Smooth muscle cell of the brain vasculature (primary cell): ENCODE results near the gene SPRY1.

ENCODE experiments used
- DNase-seq: peaks from one replicate; pipeline ENCODE4 v3.0.0-alpha.2; 2012; ENCODE audit warnings: low read depth, low spot score

The SPRY1 gene

DNA sequence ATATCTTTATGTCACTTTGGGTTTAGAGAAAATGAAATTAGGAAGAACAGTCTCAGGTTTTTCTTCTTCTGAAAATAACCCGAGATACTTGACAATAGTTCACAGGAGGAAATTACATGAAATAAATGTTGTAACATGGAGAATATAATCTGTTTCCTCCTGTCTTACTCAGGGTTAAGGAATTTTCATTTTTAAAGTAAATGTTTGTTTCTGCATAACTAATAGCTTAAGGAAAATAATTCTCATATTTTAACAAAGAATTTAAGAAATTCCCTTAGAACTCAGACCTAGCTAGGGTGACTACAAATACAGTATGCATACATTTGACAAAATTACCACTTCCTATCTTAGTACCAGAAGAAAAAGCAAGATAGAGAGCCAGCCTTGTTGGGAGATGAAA is 17.2 kb upstream of the SPRY1 start:
- no peak for DNase-seq

DNA sequence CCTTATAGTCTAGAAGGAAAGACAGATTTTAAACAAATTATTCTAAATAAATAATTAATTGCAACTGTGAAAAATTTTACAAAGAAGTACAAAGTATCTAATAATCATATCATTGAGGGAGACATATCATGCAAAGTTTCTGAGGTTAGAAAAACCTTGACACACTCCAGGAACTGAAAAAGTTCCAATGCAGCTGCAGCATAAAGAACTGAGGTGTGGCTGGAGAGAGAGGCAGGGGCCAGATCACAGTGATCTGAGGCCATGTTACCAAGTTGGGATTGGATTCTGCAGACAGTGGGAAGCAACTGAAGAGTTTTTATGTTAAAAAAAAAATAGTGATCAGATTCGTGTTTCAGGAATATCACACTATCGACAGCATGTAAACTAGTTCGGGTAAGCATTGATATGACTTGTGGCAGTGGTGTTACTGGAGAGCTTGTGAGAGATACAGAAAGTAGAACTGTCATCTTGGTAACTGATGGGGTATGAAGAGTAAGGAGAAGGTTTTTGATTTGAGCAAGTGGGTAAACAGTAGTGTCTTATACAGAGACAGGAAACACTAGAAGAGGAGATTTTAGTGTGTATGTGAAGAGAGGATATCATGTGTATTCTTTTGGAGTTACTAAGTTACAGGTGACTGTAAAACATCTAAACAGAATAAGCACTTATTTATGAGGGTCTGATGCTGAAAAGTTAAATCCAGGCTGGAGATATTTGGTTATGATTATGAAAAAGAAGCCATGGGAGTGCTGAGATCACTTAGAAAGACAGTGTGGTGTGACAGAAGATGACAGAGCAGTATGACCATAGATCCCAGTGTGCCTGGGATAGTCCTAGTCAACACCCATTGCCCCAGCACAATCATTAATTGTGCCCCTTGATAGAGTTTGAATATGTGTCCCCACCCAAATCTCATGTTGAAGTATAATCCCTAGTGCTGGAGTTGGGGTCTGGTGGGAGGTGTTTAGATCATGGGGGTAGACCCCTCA is 15.6 kb upstream of the SPRY1 start:
- DNase-seq = no peak

DNA sequence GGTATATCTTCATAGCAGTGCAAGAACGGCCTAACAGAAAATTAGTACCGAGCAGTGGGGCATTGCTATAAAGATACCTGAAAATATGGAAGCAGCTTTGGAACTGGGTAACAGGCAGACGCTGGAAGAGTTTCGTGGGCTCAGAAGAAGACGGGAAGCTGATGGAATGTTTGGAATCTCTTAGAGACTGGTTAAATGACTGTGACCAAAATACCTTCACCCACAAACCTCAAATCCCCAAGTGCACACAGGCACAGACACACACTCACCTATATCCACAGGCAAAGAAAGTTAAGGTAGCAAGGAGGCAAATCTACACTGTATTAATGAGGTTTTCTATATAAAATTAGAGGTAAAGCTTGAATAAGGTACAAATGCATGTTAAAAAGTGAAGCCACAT is 14.6 kb upstream of the SPRY1 start:
- DNase-seq = no peak

DNA sequence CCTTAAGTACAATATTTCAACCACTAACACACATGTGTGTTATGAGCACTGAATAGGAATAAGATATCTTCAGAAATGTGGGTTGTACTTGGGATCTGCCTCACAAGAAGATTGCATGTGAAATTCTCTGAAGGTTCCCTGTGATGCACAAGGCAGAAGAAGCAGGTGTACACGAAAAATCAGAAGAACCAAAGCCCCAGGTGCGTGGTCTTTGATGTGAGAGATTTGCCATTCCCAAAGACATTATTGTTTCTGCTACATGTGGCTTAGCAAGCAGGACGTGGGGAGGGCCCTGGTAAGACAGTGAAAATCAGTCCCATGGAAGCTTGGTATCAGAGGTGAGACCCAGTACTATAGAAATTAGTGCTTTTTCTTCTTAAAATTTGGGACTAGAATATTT is 13.0 kb upstream of the SPRY1 start:
- DNase-seq = no peak

DNA sequence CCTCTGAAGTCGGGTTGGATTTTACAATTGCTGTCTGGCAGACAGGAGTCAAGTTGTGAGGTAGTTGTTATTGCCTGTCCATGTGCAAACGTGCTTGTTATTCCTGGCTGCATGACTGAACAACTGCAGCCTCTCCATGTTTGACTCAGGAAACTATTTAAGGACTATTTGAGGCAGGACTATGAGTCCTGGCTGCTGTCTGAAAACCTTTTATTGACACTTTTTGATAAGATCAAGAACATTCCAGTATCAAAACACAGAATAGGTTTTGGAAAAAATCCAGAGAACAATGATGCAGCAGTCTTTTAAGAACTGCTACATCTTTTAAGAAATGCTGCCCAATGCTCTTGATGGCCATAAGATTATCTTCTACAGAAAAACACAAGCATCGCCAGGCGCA is 10.0 kb upstream of the SPRY1 start:
- DNase-seq = no peak

DNA sequence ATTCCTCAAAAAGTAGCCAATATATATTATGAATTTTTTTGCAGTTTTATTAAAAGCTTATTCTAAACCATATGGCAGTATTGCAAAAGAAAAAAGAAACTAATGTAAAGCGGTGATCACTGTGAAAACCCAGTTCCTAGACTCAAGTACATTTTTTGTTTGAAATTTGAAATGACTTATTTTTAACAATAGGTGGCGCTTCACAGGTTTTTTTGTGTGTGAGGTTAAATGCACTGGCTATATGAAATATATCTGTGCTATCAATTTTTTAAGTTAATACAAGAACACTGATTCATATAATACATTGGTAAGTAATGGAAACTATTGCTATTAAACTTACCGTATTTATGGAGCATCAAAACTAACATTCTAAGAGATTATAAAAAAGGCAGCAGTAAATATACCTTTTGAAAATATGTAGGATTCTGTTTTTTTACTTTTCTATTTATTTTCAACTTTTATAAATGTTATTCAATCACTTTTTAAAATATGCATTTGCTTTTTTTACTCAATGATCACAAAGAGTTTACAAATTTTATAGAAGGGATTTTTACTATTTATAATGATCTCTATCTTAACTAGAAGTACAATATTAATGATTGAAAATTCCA is 5.6 kb upstream of the SPRY1 start:
- no peak for DNase-seq

DNA sequence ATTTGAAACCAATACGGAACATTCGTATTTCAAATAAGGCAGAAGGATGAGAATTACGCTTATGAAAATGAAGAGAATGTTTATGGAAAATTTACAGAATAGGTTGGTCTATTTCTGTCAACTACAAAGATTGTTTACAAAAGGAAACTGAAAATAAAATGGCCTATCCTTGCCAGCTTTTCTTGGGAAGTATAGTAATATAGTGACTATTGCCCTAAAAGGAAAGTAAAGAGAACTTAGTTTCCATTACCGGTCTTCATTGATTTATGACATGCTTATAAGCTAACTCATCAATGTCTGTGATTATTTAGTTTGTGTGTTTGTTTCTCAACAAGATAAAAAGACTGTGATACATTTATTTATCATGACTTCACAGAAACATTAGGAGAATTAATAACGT is 2.9 kb upstream of the SPRY1 start:
- DNase-seq = no peak

DNA sequence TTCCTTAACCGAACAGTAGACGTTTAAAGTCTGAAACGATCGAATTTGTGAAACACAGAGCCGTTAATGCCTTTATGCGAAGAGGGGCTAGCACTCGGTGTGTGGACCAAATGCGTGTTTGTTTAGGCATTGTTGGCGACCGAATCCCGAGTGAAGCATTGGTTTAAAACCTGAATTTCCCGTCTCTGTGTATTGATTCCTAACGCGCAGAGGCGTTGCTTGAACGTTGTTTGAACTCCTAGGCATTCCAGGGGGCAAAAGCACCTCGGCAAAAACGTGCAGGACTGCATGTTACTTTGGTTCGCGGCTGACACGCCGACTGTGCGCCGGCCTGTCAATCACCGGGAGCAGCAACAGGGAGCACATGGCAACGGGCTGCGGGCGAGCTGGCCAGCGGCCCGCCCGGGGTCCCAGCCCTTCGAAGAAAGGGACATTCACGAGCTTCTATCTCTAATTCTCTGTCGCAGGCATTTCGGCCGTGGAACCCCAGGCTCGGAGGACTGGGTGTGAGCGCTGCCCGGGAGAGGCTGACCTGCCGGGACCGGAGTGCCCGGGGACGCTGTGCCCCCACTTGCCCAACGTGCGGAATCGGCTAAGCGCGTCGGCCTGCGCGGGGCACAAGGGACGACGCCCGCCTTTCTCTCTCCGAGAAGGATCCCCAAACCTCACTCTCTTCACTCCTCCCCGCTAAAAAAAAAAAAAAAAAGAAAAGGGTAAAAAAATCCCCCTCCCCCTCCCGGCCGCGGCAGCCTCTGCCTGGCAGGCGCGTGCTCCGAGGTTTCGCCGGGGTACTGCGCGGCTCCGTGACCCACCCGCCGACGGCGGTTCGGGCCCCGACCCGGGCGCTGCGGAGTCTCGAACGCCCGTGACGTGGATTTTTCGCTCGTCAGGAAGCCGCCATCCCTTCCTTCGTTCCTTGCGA is 810 bp downstream of the SPRY1 start:
- DNase-seq = no peak

DNA sequence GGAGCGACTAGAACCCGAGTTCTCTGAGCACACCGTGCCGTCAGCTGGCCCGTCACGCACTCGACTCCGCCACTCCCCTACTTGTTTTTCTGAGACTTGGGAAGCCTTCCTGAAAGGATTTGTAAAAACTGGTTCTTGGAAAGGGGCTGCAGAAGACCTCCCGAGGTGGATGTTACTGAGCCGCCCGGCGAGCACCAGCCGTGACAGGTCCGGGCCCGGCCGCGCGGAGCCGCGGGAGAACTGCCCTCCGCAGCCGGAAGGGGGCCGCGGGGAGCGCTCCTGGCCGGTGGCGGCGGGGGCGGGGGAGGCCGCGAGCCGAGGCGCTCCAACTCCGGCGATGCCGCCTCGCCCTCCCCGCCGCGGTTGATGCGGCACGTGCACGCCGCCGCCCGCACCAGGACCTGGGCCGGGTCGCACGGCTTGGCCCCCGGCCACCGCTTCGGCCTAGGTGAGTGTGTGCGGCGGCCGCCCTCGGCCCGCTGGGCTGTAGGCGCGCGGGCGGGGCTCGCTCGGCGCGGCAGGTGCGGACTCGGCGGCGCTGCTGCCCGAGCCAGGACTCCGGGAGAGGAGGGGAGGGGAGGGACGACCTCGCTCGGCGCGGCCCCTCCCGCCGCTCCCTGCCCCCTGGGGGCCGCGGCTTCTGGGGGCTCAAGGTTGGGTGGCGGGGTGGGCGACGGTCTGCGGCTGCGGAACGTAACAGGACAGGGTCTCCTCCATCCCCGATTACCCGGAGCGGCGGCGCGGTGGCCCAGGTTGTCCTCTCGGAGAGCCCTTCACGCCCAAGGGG is 1.7 kb downstream of the SPRY1 start:
- DNase-seq = no peak

DNA sequence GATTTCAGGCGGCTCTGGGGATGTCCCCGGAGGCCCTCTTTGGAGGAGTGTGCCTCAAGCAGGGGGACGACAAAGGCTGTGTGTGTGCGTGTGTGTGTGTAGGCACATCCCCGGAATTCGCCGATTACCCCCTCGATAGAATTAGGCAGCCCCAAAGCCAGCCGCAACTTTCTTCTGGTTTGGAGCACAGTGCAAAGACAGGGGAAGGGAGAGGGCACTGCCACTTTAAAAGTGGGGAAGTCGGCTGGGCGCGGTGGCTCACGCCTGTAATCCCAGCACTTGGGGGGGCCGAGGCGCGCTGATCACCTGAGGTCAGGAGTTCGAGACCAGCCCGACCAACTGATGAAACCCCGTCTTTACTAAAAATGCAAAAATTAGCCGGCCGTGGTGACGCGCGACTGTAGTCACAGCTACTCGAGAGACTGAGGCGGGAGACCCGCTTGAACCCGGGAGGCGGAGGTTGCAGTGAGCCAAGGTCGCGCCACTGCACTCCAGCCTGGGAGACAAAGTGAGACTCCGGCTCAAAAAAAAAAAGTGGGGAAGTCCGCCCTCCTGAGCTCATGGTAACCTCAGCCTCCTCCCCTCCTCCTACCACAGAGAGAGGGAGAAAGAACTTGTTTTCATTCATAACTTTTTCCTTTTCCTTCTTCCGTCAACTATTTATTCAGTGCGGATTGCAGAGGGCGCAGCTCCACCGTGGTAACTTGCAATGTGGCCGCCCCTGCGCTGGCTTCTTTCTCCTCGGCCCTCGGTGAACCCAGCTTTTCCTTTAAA is 2.4 kb downstream of the SPRY1 start:
- no peak for DNase-seq

DNA sequence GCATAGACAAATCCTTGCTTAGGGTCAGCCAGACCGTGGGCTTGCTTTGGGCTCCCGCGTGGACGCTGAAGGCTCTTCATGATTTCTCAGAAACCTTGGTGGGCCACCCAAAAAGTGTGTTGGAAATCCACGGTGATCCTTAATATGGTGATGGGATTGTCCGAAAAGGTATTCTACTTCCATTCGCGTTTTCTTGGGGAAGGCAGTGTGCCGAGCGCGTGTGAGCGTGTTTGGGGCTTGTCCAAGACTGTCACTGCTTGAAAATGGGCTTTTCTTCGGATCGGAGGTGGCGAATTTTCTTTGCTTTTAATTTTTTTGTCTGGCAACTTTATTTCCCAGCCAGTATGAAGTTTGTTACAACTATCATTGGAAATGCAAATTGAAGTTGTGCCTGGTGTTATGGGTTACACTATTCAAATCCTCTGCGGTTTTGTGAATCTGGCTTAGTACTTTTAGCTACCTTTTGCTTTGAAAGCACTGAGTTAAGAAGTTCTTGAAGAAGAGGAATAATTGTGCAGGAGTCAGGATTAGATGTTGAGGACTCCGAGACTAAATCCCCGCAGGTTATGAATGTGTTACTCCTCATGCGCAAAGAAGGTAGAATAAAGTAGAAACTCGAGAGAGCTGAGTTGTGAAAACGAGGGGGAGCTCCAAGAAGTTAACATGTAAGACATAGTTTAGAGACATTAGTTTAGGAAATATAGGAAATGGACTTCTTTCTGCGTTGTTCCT is 3.2 kb downstream of the SPRY1 start:
- no peak for DNase-seq

DNA sequence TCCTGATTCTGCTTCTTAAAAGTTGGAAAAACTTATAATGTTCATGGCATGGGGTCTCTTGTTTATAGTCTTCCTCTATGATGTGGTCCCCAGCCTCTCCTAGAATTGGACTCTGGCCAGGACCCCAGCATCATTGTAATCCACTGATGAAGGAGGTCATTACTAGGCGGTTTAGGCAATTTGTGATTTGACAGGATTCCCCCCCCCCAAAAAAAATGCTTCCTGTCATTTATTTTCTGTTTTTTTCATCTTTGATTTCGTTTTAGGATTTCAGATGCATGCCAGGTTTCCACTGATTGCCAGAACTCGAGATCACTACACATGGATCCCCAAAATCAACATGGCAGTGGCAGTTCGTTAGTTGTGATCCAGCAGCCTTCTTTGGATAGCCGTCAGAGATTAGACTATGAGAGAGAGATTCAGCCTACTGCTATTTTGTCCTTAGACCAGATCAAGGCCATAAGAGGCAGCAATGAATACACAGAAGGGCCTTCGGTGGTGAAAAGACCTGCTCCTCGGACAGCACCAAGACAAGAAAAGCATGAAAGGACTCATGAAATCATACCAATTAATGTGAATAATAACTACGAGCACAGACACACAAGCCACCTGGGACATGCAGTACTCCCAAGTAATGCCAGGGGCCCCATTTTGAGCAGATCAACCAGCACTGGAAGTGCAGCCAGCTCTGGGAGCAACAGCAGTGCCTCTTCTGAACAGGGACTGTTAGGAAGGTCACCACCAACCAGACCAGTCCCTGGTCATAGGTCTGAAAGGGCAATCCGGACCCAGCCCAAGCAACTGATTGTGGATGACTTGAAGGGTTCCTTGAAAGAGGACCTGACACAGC is 4.9 kb downstream of the SPRY1 start:
- no peak for DNase-seq

DNA sequence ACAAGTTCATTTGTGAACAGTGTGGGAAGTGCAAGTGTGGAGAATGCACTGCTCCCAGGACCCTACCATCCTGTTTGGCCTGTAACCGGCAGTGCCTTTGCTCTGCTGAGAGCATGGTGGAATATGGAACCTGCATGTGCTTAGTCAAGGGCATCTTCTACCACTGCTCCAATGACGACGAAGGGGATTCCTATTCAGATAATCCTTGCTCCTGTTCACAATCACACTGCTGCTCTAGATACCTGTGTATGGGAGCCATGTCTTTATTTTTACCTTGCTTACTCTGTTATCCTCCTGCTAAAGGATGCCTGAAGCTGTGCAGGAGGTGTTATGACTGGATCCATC is 5.5 kb downstream of the SPRY1 start:
- no peak for DNase-seq

DNA sequence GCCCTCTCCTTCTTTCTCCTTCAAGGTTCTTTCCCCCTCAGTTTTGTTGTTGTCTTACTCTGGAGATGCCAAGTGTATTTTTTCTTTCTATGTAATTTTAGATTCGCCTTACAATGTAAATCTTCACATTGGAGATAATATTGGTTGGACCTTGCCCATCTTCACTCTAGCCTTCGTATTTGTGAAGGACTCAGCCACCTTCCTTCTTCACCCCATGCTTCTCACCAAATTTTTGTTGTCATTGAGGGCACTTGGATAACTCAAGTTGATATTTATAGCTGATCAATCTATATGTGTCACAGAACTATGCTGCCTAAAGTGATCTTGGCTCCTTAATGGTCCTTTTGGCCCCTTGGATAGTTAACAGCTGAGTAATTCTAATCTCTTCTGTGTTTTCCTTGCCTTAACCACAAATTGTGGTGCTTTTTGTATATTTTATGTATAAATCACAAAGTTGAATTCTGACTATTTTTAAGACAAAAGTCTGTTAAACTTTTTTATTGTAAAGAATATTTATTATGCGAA is 6.5 kb downstream of the SPRY1 start:
- no peak for DNase-seq

DNA sequence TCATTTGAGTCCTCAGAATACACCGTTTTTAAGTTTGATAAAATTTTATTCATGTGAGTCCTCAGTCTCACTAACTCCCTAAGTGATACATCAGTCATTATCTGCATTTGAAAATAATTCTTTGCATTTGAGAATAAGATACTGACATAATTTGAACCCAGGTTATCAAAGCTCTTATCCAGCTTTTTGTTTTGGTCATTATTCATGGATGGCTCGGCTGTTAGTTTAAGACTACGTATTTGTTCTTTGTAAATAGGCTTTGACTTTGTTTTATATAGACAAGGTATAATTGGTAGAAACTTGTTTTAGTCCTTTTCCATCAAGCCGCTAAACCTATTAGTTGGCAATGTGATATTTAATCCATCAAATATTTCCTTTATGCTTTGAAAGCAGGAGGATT is 7.9 kb downstream of the SPRY1 start:
- DNase-seq = no peak

DNA sequence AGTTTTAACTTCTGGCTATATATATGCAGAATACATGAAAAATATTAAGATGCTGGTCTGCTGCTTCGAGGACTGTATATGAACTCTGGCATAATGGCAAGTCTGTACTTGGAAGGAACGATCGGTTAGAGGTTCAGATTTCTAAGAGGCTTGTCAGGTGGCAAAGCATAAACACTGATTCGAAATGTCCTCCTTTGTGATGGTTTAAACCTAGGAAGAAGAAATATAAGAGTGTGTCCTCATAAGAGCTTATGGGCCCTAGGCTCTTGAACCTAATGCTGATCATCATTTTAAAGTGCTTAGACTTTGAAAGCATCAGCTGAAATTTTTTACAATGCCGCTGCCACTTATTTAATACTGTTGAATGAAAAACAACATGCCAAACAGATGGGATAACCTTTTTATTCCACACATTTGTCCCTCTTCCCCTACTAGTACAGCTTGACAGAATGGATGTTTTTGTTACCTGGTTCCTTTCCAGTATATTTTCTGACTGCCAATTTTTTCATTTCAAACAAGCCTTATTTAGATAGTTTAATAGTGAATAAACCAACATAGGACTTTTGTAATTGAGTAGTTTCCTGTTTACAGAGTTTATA is 8.8 kb downstream of the SPRY1 start:
- no peak for DNase-seq

DNA sequence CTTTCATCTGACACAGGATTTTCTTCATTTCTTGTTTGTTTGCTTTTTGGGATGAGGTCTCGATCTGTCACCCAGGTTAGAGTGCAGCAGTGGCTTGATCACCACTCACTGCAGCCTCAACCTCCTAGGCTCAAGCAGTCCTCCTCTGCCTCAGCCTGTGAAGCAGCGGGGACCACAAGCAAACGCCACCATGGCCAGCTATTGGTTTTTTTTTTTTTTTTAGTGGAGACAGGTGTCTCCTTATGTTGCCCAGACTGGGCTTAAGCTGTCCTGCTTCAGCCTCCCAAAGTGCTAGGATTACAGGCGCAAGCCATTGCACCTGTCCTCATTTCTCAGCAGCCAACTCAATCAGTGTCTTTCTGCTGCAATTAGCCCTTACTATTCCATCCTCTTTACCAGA is 10.3 kb downstream of the SPRY1 start:
- DNase-seq = no peak

DNA sequence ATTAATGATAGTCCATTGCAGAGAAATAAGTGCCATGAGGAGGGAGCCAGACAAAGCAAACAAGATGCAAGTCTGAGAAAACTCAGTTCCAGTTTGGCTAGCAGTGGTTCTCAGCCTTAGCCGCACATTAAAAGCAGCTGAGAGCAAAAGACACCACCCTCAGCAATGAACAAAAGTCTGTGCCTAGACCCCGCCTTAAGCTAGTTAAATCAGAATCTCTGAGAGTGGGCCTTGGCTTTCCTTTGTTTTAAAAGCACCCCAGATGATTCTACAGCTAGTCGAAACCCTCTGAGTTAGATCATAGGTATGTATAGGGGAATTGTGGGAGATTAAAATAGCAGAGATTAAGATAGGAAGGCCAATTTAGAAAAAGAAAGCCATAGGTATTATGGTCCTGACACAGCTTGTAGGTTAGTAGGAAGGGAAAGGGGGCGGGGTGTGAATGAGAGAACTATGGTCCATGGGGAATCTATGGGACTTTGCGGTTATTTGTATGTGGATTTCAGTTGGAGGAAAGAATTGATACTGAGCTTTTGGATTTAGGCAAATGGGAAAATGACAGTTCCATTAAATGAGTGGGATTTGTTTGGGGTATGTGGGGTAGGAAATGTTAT is 12.0 kb downstream of the SPRY1 start:
- no peak for DNase-seq
